SW 1271 (cell line): Measurements from ENCODE around the gene AMBP.
"Not testable (repeated sequence)": the region's sequence is repeated elsewhere in the genome, so short reads cannot be mapped to it uniquely, and the experiment has no call there.

Experiments used
- DNase-seq, 2 experiments: peaks; one replicate each; lab custom pipeline; 2025; lab: John Stamatoyannopoulos, UW

Gene AMBP

DNA sequence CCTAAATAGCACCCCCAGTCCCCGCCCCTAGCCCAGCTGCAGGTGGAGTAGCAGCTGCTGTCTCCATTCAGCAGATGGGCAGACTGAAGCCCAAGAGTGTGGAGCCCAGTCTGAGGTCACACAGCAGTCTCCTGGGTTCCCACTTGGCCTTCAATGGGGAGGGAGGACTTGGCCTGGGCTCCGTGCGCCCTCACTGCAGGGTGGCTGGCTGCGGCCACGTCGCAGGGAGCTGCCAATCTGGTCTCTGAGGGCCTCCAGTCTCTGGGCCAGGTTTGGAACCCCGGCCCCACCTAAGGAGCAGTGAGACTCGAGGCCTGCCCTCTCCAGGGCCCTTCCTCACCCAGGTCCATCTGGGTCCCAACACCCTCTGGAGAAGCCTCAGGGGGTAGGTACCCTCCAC is 13.6 kb upstream of the AMBP start:
- no peak for DNase-seq

GRCh38 chr9:114090798-114091197 is 12.7 kb upstream of the AMBP start:
- DNase-seq: no peak

GRCh38 chr9:114089206-114089840 is 11.2 kb upstream of the AMBP start:
- no peak for DNase-seq

DNA sequence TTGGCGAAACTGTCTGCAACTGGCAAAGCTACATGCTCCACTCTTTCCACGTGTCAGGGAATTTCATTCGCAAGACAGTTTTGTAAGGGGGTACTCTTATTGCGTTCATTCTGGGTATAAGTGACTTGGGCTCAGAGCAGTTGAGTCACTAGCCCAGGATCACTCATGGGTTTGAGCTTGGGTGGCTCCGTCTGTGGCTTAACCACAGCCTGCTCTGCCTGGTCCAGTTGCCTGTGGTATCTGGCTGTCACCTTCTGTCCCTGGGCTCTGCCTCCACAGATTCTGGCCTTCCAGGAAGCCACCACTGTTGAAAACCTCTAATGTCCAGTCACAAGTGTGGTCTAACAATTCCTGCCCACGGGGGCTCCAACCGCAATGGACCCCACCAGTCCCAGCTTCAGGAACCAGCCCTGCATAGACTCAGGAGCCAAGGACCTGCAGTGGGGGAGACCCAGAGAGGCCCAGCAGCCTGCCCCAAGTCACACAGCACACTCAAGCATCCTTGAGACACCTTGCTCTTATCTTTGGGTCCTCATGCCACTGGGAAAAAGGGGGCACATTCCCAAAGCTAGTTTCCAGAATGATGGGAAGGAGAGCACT is 10.6 kb upstream of the AMBP start:
- DNase-seq: no peak

DNA sequence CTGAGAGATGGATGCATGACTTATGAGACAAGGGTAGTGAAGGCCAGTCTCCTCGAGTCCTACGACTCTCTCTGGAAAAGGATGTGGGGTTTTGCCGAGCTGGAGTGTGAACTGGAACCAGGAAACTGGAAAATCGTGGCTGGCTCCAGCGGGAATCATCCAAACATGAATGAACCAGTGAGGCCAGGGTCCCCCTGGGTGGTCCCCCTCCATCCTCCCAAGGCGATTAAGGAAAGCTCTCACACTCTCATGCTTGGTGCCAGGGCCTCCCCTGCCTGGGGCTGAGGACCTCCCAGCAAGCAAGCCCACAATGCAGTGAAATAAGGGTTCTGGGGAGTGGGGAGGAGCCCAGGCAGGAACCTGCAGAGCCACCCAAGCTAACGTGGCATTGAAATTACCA is 9.6 kb upstream of the AMBP start:
- no peak for DNase-seq

DNA sequence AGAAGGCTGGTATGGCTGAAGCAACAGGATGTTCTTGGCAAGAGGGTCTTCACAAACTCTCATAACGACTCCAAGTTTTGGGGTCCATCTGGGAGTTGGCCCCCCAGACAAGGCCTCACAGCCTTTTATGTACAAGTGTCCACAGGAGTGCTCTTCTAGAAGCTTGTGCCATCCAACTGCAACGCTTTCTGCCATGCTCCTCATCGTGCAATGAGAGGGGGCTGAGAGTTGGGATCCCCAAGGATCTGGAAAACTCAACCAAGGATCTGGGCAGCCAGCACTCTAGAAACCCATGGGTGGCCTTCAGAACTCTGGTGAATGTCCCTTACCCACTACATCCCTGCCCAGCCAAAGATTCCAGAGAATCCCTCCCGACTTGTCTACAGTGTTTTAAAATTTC is 8.5 kb upstream of the AMBP start:
- DNase-seq: no peak

GRCh38 chr9:114086009-114086408 is 7.9 kb upstream of the AMBP start:
- no peak for DNase-seq

DNA sequence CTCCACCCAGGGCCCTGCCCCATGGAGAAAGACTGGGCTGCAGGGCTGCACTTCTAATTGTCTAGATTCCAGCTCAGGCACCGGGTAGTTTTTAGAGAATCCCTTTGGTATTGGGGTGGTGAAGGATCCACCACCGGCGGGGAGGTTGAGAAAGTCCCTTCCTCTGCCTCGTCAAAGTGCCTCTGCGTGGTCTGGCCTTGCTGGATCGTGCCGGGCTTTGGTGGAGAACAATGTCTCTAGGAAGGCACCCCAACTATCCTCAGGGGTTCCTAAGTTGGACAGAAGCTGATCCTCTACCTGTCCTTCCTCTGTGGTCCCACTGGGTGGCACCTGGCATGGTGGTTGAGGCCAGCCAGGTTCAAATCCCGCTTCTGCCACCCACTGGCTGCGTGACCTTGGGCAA is 7.3 kb upstream of the AMBP start:
- no peak for DNase-seq

GRCh38 chr9:114084282-114085073 is 6.4 kb upstream of the AMBP start:
- no peak for DNase-seq

GRCh38 chr9:114083666-114084065 is 5.6 kb upstream of the AMBP start:
- no peak for DNase-seq

DNA sequence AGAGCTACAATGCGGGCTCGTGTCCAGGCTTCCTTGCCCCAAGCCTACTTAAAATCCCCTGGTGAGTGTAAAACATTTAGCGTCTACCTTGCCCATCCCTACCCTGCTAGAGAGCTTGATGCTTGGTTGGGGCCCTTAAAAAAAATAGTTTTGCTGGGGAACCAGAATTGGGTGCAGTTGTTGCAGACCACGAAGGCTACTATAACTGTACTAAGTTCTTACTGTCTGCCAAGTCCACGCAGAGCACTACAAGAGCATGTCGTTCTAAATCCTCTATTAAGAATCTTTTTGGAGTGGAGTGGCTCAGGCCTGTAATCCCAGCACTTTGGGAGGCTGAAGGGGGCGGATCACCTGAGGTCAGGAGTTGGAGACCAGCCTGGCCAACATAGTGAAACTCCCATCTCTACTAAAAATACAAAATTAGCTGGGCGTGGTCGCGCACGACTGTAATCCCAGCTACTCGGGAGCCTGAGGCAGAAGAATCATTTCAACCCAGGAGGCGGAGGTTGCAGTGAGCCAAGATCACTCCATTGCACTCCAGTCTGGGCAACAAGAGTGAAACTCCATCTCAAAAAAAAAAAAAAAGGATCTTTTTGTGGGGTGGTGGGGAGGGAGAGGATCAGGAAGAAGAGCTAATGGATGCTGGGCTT is 4.8 kb upstream of the AMBP start:
- DNase-seq: not testable (repeated sequence)

DNA sequence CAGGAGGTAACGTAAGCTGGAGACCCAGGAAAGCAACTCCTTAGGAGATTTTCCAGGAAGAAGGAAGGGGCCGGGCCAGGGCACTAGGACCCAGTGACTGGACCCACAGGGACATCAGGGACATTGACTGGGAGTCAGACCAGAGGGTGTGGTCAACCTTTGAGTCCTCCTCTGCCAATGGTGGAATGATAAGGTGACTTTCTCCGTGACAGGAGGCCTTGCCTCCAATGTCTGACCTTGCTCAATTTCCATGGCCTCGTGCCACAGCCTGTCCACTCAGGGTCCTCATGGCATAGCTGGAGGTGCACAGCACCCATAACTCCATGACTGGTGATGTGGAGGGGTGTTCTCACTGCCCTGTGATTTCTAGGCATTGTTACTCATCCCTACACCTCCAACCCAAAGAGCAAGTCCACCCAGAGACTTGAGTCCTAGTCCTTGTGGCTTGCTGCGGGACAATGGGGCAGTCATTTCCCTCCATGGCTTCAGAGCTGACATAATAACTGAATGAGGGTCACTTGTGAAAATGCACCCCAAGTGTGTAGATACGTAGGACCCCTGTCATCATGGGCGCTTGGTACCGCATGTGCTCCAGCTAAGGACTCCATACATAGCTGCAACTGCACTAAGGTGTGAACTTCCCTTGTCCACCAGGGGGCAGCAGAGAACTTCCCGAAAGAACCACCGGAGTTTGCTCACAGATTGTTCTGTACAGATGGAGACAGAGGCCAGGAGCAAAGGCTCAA is 4.1 kb upstream of the AMBP start:
- peak; percentile 57 to 74 for DNase-seq

DNA sequence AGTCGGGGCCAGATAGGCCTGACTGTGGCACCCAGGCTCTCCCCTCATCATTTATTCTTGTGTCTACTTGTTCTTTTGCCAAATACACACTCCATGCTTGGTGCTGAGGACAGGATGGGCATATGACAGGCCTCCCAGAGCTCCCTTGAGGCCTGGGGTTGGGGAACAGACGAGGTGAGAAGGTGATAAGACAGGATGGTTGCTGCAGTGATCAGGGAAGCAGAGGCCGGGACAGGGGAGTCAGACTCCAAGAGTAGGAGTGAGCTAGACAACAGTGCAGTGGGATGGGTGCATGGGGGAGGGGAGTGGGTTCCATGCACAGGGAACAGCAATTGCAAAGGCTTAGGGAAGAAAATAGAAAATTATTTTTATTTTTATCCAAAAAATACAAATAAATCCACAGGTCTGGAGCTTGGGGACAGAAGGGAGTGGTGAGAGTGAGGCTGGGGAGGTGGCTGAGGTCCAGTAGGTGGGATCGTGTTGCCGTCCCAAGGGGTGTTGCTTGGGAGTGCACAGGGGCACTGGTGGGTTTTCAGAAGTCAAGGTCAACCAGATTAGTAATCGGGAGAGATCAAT is 3.4 kb upstream of the AMBP start:
- no peak for DNase-seq

DNA sequence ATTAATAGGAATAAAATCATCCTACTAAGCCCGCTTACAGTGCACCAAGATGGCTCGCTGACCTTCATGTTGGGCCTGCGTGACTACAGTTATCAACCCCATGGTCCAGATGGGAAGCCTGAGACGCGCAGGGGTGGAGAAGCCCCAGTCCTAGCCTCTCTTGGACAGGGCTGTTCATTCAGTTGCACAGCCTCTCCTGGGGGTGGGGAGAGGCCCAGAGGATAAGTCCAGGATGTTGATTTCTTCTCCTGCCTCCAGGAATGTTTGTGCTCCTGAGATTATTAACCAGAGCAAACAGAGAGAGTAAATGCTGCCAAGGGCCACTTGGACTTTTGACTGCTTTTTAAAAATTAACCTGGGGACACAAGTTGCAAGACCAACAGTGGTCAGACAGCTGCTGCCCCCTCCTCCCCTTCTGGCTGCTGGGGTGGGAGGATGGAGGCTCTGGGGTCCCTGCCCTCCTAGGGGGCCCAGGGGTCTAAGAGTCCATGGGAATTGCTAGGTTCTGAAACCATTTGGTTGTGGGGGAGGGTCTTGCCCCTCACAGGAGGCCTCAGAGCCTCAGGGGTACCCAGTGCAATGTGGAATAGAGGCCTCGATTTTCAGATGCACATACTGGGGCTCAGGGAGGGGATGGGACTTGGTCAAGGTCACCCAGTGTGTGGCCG is 2.8 kb upstream of the AMBP start:
- no peak for DNase-seq

DNA sequence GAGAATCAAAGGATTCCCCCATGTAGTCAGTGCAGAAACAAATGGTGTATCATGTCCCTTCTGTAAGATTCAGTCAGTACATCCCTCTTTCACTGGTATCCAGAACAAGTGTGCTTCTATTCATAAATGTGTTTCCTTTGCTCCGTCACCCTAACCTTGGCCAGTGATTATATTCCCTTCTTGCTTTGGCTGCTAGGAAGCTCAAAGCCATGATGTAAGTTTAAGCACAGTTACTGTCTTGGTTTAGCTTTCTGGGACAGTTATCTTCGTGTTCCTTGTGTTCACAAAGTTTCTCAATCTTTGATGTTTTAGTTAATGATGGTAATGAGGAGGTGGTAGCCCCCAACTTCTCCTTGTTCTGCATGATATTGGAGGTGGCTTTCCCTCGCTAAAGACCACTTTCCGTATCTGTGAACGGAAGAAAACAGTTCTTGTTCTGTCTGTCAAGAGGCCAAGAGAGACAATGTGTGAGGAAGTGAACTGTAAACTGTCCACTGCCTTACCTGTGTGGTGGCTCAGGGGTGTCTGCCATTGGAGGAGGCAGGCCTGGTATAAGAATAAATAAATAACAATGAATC is 2.2 kb upstream of the AMBP start:
- no peak for DNase-seq

GRCh38 chr9:114078781-114079156 is 669 bp upstream of the AMBP start:
- DNase-seq: no peak

DNA sequence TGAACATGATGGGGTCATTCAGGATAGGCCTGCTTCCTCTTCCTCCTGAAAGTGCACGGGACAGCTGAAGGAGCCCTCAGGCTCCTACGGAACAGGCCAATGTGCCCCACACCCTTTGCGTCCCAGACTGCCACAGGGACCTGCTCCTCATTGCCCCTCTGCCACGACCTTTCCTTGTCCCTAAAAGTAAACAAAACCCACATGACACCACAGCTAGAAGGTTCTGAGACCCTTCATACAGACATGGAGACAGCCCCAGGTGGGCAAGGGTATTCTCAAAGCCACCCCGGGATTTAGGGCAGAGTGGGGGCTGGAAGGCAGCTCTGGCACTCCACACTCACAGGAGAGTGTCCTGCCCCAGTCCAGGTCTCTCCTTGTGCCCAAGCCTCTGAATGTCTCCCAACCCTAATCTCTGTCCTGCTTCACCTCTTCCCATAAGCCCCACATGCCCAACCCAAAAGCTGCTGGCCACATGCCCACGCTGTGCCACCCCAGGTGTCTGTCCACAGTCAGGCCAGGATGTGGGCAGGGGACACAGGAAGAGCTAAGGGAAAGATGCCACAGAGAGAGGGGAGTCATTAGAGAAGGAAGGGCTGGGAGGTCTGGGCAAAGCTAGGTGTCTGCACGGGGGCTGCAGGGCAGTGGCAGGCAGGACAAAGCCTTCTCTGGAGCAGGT is 800 bp downstream of the AMBP start:
- no peak for DNase-seq

DNA sequence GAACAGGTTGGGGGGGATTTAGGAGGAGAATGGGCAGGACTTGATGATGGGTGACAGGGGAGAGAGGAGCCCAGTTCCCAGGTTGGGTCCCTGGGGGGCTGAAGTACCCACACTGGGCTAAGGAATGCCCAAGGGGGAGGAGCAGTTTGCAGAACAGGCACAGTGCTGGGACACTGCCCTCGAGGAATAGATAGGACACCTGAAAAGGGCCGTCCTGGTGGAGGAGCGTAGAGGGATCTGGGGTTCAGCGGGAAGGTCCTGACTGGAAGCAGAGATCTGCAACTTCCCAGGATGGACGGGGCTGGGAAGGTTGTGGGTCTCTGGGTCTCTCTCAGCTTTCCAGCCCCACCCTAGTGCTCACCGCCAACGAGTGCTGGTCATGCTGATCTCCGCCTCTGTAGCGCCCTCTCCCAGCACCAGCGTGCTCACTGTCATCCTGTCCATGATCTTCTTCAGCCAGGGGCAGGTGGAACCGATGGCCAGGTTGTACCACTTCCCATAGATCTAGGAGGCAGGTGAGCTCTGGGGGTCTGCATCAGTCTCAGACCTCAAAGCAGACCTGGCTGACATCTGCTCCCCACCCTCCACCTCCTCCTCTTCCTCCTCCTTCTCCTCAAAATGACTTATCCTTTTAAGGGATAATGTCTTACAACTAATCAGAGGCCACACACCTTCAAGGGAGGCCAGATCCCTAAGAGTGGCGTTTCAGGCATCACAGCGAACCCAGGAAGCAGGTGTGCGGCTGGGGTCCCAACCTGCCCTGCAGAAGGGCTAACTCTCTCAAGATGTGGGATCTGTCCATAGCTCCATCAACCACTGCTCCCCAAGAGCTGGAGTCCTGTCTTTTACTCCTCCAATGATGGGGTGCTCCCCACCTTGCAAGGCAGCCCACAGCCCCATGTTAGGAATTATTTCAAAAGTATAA is 1.6 kb downstream of the AMBP start:
- DNase-seq: no peak

DNA sequence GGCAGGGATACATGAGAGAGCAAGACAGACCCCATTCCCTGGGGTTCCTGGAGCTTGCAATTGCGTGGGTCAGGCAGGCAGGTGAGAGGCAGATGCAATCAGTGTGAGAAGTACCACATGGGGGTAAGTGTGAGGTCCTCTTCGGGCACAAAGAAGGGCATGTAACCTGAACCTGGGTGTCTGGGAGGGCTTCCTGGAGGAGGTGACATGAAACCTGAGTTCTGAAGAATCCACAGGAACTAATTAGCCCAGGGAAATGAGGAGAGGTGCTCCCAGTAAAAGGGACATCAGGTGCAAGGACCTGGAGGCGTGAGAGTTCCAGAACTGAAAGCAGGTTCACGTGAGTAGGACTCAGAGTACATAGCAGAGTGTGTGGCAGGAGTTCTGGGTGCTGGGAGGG is 2.5 kb downstream of the AMBP start:
- DNase-seq: no peak
